ENCODE measurements around the gene DEPDC1B.
"Not testable (repeated sequence)": the region's sequence is repeated elsewhere in the genome, so short reads cannot be mapped to it uniquely, and the experiment has no call there.

DEPDC1B gene

DNA sequence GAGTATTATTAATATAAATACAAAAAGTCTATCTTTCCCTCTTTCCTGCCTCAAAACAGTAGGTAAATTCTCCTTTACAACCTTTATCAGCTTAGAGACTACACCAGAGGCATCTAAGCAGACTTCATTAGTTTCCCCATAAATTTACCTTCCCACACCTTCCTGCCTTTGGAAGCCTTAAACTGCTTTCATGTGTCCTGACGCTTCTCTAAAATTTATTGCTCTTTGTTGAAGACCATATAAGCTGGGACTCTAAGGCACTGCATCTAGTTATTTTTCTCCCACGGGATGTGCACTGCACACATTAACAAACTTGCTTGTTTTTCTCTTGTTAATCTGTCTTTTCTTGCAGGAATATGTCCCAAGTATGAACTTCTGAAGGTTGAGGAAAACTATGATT, 51.8 kb downstream of the DEPDC1B start:
- no peak for DNase-seq (ENCODE audit: low read depth, low spot score)

DNA sequence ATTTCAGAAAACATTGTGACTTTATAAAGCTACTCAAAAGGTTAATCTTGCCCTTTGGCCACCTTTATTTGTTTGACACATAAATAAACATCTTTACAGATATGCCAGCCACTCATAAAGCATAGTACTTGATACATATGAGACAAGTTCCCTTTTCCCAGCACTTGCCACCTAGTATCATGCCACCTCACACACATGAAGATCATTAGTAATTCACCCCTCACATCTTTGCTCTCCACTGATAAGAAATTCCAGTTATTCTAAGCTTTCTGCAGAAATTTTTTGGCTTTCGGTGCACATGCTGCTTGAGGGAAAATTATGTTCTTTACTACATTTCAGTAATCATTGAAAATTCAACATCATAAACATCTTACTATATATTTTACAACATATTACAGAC, 59.1 kb downstream of the DEPDC1B start:
- no peak for DNase-seq (ENCODE audit: low read depth, low spot score)

DNA sequence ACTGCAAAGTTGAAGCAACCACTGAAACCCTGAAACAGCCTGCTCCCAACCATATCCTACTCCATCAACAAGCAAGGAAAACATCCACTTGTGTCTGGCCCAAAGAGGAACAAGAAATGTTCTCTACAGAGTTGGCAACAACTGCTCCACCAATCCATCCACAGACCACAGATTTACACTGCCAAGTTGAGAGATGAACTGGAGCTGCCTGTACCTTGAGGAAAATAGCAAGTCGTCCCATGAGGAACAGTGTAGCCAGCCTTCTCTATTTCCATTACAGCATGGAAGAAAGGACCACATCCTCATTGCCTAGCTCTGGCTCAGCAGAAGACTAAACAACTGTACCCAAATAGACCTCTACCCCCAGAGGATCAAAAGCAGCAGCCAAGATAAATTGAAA, 60.4 kb downstream of the DEPDC1B start:
- DNase-seq (ENCODE audit: low read depth, low spot score) = no peak

DNA sequence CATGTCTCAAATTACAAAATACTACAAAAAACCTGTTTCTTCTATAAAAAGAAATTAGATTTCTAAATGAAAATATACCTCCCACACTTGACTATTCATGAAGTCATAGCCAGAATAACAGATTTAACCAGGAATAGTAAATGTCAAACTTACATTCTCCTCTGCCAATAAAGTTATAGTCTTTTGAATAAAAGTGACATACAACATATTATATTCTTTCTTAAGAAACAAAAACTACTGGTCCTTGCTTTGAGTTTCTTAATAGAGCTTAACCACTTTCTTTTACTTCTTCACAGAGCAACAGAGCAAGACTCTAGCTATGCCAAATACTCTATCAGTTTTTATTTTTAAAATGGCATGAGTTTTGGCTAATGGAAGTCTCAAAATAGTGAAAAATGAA, 61.7 kb downstream of the DEPDC1B start:
- no peak for DNase-seq (ENCODE audit: low read depth, low spot score)

DNA sequence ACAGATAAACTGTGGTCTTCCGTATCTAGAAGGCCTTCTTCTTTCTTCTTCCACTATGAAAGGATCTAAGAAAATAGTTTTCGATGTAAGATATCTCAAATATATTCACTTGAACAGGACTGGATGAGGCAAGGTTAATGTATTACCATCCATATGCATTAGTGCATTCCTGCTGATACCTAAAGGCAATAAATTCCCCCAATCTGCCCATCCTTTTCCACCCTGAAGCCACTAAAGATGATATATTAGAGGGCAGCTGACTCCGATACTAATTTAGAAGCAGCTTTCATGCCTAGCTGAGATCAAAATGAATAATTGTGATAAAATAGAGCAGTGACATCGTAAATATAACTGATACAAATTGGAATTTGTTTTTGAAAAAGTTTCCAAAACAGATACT, 63.3 kb downstream of the DEPDC1B start:
- no peak for DNase-seq (ENCODE audit: low read depth, low spot score)

DNA sequence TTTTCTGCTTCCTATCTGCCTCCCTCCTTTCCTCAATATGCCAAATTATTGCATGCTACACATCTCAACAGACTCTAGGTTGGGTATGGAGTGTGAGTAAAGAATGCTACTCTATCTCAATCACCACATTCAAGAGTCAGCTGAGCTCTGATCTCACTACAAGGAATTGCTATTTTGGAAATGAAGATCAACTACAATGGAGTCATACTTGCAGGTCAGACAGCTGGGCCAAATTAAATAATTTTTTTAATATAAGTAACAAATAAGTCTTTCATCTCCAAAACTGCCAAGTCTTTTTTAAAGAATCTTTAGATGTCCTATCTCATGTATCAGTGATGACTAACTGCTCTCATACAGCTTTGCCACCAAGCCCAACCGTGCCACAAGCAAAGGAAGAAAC, 64.0 kb downstream of the DEPDC1B start:
- DNase-seq (ENCODE audit: low read depth, low spot score) = no peak

DNA sequence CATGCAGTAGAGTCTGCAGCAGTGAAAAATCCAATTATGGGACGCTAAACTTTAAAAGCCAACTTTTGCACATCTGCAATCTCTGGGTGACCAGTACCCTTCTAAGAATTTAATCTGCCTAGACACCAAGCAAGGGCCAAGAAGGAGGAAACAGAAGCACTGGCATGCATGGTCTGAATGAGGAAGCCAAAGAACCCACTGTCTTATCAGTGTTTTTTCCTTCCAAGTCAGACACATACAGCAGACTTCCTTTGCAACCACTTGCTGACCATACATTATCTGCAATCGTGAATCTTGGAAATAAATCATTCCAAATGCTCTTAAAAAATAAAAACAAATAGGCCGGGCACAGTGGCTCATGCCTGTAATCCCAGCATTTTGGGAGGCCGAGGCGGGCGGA, 65.9 kb downstream of the DEPDC1B start:
- DNase-seq (ENCODE audit: low read depth, low spot score) = no peak

DNA sequence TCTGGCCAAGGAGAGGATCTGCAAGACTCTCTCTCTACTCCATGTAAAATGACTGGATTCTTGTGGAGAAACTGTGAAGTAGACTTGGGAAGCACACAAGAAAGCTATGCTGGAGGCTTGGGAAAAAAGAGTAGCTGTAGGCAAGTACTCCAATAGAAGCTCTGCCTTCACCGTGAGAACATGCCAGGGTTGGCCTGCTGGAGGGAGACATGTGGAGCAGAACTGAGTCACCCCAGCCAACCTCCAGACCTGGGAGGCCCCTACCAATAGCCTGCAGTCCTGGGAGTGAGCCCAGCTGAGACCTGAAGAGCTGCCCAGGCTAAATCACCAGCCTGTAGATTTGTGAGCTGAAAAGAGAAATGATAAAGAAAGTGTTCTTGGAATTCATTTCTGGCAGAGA, 66.6 kb downstream of the DEPDC1B start:
- DNase-seq (ENCODE audit: low read depth, low spot score) = peak; percentile 57

DNA sequence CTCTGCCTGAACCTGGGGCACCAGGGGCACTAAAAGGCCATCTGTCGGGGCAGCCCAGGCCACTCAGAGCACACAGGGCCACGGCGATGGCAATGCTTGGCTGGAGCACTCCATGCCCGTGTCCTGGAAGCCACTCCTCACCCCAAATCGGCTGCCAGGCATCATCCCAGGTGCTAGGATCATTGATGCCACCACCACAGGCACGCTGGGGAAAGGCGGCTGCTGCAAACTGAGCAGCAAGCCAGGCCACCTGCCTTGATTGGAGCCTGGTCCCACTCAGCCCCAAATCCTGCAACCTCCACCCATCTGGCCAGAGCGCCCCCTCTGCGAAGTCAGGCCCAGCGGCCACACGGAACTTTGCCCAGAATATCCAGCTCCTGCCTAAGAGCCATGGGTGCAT, 67.8 kb downstream of the DEPDC1B start:
- DNase-seq (ENCODE audit: low read depth, low spot score) = no peak

DNA sequence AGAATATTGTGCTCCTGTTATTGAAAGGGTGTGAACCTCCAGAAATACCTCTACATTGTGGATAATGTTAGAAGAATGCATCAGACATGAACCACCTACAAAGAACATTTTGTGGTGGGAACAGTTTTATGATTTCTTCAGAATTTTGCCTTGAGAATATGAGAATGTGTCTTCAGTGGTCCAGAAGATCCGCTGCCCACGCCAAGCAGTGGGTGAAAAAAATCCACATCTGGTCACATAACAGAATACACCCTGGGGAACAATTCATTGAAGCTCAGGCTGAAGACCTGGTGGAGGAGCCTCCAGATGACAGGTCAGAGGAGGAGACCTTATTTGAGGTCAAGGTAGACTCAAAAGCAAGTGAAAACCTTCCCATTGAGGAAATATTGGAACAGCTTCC, 69.1 kb downstream of the DEPDC1B start:
- no peak for DNase-seq (ENCODE audit: low read depth, low spot score)

DNA sequence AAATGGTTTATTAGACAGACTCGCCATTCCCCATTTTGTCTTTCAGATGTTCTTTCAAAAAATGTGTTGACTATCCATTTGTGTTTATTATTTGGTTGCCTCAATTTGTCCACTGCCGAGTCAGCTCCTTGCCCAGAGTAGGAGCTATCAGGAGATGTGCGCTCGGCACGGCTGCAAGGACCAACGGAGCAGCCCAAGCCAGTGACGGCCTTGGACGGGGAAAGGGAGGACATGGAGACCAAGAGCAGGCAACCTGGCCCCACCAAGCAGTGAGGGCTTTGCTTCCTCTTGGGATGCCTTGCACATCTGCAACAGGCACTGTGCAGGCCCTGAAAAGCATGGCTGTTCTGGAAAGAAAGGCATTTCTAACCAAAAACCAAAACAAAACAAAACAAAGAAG, 69.8 kb downstream of the DEPDC1B start:
- no peak for DNase-seq (ENCODE audit: low read depth, low spot score)

DNA sequence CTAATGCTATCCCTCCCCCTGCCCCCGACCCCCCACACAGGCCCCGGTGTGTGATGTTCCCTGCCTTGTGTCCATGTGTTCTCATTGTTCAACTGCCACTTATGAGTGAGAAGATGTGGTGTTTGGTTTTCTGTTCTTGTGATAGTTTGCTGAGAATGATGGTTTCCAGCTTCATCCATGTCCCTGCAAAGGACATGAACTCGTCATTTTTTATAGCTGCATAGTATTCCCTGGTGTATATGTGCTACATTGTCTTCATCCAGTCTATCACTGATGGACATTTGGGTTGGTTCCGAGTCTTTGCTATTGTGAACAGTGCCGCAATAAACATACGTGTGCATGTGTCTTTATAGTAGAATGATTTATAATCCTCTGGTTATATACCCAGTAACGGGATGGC, 75.1 kb downstream of the DEPDC1B start:
- DNase-seq (ENCODE audit: low read depth, low spot score) = not testable (repeated sequence)

DNA sequence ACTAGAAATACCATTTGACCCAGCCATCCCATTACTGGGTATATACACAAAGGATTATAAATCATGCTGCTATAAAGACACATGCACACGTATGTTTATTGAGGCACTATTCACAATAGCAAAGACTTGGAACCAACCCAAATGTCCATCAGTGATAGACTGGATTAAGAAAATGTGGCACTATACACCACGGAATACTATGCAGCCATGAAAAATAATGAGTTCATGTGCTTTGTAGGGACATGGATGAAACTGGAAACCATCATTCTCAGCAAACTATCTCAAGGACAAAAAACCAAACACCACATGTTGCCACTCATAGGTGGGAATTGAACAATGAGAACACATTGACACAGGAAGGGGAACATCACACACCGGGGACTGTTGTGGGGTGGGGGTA, 79.2 kb downstream of the DEPDC1B start:
- not testable (repeated sequence) for DNase-seq (ENCODE audit: low read depth, low spot score)

DNA sequence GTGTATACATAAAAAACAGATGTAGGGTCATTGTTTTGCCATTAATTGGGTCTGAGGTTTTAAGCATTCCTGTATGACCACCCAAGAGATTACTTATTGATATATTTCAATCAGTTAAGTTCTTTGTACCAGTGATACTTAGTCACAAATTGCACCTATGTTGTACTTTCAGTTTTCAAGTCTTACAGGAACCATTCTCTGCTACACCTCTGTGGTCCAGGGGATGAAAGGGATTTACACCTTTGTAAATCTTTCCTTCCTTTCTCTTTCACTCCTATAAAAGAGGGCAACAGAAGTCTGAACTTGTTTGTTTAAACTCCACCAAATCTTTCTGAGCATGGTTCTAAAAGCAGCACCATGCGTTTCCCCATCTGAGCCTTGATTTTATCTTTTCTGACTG, 86.1 kb downstream of the DEPDC1B start:
- no peak for DNase-seq (ENCODE audit: low read depth, low spot score)

DNA sequence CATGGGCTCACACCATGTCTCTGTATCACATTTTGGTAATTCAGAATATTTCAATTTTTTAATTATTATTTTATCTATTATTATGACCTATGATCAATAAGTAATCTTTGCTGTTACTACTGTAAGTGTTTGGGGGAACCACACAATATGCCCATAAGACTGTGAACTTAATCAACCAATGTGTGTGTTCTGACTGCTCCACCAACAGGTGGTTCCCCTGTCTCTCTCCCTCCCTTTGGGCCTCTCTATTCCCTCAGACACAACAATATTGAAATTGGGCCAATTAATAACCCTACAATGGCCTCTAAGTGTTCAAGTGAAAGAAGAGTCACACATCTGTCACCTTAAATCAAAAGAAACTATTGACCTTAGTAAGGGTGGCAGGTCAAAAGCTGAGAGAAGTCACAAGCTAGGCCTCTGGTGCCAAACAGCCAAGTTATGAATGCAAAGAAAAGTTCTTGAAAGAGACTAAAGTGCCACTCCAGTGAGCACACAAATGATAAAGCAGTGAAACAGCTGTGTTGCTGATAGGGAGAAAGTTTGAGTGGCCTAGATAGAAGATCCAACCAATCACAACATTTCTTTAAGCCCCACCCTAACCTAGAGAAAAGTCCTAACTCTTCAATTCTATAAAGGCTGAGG, 88.7 kb downstream of the DEPDC1B start:
- DNase-seq (ENCODE audit: low read depth, low spot score) = no peak

DNA sequence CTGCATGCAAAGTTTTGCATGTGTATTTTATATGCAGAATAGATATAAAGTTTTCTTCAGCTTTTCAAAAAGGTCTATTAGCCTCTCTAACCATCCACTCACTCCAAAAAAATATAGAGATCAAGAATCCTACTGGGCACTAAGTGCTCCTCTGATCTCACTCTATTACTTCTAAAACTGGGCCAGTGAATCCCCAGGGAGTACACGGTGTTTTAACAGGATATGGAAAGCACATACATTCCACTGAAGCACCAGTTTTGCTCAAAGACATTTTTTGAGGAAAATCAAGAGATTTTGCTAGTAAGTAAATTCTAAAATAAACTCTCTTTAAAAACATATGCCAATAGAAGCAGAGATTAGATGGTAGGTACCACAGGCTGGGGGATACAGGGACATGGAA, 95.2 kb downstream of the DEPDC1B start:
- no peak for DNase-seq (ENCODE audit: low read depth, low spot score)

DNA sequence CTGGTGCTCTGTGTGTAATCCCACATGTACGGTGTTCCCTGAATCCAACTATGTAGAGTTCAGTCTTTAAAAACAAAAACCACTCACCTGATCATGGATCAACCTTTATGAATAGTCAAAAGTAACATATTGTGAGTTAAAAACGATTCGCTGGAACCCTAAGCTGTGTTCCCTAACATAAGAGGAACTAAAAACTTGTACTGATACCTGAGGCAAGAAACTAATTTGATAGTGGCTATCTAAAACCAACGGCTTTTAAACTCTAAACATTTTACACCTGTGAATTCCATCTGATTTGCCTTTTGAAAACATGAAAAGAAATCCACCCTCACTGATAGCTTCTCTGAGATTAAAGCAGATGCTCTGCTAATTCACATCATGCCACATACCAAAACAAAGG, 101.5 kb downstream of the DEPDC1B start:
- no peak for DNase-seq (ENCODE audit: low read depth, low spot score)

DNA sequence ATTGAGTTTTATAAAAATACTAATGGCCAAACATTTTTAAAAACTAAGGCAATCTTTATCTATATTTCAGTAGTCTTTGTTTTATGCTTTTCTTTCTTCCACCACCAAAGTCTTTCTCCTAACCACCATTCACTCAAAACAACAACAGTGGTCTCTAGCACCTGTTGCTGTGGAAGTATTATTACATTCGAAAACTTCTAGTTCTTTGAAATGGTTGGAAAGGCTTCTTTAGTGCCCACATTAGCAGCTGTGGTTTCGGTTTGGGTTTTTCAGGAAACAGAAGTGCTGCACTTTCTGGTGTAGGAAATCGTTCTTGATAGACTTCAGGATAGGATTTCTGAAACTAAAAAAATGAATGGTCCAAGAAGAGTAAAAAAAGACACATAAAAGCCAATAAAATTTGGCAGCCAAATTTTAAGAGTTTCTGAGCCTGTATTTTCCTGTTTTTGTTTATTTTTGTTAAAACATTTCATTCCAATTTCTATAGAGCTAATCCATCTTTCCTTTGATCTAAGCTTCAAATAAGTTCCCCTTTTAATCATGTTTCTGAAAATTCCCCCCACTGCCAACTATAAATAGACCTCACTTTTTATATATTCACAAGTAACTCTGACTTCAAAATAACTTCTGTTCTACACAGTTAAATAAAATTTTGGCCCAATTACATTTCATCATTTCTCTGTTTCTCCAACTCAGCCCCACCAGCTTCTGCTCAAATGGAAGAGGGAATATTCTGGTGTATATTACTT, 102.2 kb downstream of the DEPDC1B start:
- DNase-seq (ENCODE audit: low read depth, low spot score) = no peak

DNA sequence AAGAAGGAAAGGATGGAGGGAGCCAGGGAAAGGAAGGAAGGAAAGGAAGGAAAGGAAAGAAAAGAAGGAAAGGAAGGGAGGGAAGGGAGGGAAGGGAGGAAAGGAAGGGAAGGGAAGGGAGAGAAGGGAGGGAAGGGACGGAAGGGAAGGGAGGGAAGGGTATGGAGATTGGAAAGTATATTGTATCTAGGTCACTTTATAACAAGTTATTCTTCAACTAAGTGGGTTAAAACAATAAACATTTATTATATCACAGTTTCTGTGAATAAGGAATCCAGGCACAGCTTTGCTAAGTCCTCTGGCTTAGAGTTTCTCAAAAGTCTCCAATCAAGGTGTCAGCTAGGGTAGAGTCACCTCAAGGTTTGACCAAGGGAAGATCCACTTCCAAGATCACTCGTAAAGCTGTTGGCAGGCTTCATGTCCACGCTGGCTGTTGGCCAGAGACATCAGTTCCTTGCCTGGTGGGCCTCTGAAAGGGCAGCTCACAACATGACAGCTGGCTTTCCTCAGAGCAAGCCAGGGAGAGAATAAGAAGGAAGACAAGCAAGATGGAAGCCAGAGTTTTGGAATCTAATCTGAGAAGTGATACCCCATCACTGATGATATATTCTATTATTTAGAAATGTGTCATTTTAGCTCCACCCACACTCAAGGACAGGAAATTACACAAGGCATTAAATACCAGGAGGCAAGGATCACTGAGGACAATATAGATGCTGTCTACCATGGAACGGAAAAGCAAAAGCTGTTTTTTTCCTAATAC, 105.1 kb downstream of the DEPDC1B start:
- no peak for DNase-seq (ENCODE audit: low read depth, low spot score)

DNA sequence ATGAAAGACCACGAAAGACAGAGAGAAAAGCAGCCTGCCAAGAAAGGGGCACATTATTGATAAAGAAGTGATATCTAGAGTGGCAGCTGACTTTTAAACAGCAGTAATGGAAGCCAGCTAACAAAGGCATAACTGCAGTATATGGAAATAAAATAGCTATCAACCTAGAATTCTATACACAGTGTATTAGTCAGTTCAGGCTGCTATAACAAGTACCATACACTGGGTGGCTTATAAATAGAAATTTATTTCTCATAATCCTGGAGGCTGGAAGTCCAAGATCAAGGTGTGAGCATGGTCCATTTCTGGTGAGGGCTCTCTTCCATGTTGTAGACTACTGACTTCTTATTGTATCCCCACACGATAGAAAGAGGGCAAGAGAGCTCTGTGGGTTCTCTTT, 109.8 kb downstream of the DEPDC1B start:
- no peak for DNase-seq (ENCODE audit: low read depth, low spot score)

DNA sequence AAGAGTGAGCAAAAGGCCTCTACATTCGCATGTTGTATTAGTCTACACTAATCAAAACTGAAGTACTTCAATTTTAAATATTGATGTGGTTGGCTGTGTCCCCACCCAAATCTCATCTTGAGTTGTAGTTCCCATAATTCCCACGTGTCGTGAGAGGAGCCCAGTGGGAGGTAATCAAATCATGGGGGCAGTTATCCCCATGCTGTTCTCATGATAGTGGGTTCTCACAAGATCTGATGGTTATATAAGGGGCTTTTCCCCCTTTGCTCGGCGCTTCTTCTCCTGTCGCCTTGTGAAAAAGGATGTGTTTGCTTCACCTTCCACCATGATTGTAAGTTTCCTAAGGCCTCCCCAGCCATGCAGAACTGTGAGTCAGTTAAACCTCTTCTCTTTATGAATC, 112.7 kb downstream of the DEPDC1B start:
- not testable (repeated sequence) for DNase-seq (ENCODE audit: low read depth, low spot score)

DNA sequence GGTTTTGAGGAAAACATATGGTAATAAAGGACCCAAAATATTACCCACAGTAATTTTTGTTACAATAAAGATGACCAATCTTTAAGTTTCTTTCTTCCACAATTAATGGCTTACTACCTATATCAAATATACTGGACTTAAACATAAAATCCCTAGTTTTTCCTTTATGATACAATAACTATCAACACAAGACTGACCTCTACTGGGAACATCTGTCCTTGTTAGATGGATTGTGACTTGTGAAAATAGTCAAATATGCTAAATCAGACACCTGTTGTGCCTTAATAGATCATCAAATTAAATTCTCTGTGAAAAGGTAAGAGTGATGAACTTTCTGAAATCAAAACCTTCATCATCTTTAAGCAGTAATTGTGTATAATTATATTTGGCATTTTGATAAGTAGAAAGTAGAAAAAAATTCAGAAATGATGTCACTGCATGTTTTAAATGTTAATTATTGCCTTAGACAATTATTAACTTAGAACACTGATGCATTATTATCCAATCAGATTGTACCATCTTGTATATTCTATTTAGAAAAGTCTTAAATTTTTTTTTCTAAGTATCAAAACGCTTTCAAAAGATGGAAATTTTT, 113.6 kb downstream of the DEPDC1B start:
- DNase-seq (ENCODE audit: low read depth, low spot score) = peak; percentile 31
